IMR-90 (cell line): ENCODE data around the gene DOK4.

Experiments
- CEBPB ChIP-seq: IDR thresholded peaks from 2 replicates; pipeline ENCODE4 v1.6.1; 2012; ENCODE audit warnings: low read depth, low read length, improper control_type of control experiment
- MAZ ChIP-seq: IDR thresholded peaks from 2 replicates; pipeline ENCODE4 v1.6.1; 2012; ENCODE audit warnings: low read depth, mild to moderate bottlenecking, low read length, improper control_type of control experiment, moderate library complexity, borderline replicate concordance
- MXI1 ChIP-seq: IDR thresholded peaks from 2 replicates; pipeline ENCODE4 v1.6.1; 2012; ENCODE audit warnings: low read depth, mild to moderate bottlenecking, low read length, moderate library complexity, borderline replicate concordance
- NFE2L2 ChIP-seq: fragments of 150-350 bp; IDR thresholded peaks from 2 replicates; pipeline ENCODE4 v1.6.1; 2016; ENCODE audit warnings: low read depth, mild to moderate bottlenecking, low read length
- POLR2A ChIP-seq: IDR thresholded peaks from 2 replicates; pipeline ENCODE4 v1.6.1; 2012; ENCODE audit warnings: mild to moderate bottlenecking, low read depth, low read length
- RAD21 ChIP-seq: IDR thresholded peaks from 2 replicates; pipeline ENCODE4 v1.6.1; 2012; ENCODE audit warnings: low read length, improper control_type of control experiment
- RCOR1 ChIP-seq: IDR thresholded peaks from 2 replicates; pipeline ENCODE4 v1.6.1; 2012; ENCODE audit warnings: mild to moderate bottlenecking, low read length, improper control_type of control experiment; ENCODE audit not compliant: insufficient replicate concordance
- SMC3 ChIP-seq: fragments of 150-350 bp; IDR thresholded peaks from 2 replicates; pipeline ENCODE4 v1.6.1; 2016; ENCODE audit warnings: low read depth, mild to moderate bottlenecking, antibody characterized with exemption, low read length, moderate library complexity
- TF ChIP-seq, protein P1 (sequence below): fragments of 150-350 bp; IDR thresholded peaks from 2 replicates; pipeline ENCODE4 v1.6.1; 2017; ENCODE audit warnings: mild to moderate bottlenecking, antibody characterized with exemption, low read length, low read depth
- TF ChIP-seq, protein P2 (sequence below): conservative IDR thresholded peaks from 2 replicates; pipeline ENCODE4 v1.5.1; 2012; ENCODE audit warnings: mild to moderate bottlenecking, low read depth, low read length, improper control_type of control experiment
- TF ChIP-seq, protein P3 (sequence below): fragments of 150-350 bp; IDR thresholded peaks from 2 replicates; pipeline ENCODE4 v1.6.1; 2016; ENCODE audit warnings: low read depth, mild to moderate bottlenecking, low read length, moderate library complexity, borderline replicate concordance

DNA sequence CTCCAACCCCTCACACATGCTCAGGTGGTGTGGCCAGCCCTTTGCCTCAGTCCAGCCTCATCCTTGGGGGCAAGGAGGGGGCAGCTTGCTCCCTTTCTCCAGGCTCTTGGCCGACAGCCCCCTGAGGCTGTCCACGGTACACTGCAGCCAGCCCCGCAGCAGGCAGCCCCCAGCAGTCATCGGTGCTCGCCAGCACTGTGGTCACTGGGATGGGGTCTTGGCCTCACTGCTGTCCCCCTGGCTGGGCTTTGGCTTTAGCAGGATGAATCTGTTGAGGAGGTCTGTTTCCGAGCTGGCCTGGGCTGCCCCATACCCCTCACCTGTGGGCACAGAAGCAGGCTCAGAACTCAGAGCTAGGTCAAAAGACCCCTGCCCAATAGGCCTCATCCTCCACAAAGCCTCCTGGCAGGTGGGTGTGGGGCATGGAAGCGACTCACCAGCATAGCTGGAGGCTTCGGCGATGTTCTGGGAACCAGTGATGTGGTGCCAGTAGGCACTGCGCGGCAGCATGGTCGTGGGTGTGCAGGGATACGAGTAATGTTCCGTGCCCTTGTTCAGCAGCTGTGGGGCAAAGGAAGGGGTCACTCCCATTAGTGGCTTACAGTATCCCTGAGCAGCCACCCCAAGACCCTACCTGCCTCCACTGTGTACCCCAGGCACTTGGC lies 13.0 kb downstream of the DOK4 start:
- no peak for TF ChIP-seq MAZ
- TF ChIP-seq RCOR1 = no peak
- TF ChIP-seq, protein P1, sequence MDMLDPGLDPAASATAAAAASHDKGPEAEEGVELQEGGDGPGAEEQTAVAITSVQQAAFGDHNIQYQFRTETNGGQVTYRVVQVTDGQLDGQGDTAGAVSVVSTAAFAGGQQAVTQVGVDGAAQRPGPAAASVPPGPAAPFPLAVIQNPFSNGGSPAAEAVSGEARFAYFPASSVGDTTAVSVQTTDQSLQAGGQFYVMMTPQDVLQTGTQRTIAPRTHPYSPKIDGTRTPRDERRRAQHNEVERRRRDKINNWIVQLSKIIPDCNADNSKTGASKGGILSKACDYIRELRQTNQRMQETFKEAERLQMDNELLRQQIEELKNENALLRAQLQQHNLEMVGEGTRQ = no peak
- TF ChIP-seq, protein P2, sequence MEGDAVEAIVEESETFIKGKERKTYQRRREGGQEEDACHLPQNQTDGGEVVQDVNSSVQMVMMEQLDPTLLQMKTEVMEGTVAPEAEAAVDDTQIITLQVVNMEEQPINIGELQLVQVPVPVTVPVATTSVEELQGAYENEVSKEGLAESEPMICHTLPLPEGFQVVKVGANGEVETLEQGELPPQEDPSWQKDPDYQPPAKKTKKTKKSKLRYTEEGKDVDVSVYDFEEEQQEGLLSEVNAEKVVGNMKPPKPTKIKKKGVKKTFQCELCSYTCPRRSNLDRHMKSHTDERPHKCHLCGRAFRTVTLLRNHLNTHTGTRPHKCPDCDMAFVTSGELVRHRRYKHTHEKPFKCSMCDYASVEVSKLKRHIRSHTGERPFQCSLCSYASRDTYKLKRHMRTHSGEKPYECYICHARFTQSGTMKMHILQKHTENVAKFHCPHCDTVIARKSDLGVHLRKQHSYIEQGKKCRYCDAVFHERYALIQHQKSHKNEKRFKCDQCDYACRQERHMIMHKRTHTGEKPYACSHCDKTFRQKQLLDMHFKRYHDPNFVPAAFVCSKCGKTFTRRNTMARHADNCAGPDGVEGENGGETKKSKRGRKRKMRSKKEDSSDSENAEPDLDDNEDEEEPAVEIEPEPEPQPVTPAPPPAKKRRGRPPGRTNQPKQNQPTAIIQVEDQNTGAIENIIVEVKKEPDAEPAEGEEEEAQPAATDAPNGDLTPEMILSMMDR = no peak
- TF ChIP-seq RAD21 = no peak
- TF ChIP-seq POLR2A = no peak
- no peak for TF ChIP-seq SMC3
- no peak for TF ChIP-seq NFE2L2
- TF ChIP-seq, protein P3, sequence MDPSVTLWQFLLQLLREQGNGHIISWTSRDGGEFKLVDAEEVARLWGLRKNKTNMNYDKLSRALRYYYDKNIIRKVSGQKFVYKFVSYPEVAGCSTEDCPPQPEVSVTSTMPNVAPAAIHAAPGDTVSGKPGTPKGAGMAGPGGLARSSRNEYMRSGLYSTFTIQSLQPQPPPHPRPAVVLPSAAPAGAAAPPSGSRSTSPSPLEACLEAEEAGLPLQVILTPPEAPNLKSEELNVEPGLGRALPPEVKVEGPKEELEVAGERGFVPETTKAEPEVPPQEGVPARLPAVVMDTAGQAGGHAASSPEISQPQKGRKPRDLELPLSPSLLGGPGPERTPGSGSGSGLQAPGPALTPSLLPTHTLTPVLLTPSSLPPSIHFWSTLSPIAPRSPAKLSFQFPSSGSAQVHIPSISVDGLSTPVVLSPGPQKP = no peak
- no peak for TF ChIP-seq CEBPB
- TF ChIP-seq MXI1 = no peak
